ENCODE results near the gene SLC35D1.

GRCh38 chr1:66993076-66993475, 60.9 kb downstream of the SLC35D1 start:
- TF ChIP-seq CTCF (conservative IDR thresholded peaks at IDR 0.05 in 1 of 2, IDR thresholded peaks at IDR 0.05 in 1 of 2; ENCODE audit: low read depth in 1 of 2, low read length in 2 of 2) (no peak), EZH2 (IDR thresholded peaks at IDR 0.05; ENCODE audit: low read length, missing control alignments) (no peak)
